Peyer's patch (tissue), 4 donors: Measurements from ENCODE around the gene TMEM92.

Experiments
- POLR2A ChIP-seq, 2 donors: fragments of 450-650 bp; IDR thresholded peaks; one replicate each; pipeline ENCODE4 v1.5.1; 2017; ENCODE audit warnings: antibody characterized with exemption in 2 of 2, mild to moderate bottlenecking in 2 of 2, moderate library complexity in 2 of 2
- TF ChIP-seq, protein P1 (sequence below), 6 experiments: fragments of 450-650 bp in 4 of 6; fragments of 200-600 bp in 2 of 6; sonication (generic) in 1 of 6; IDR thresholded peaks; one replicate each; pipeline ENCODE4 v1.5.1; 2017 to 2019; ENCODE audit warnings: antibody characterized with exemption in 6 of 6, mild to moderate bottlenecking in 3 of 6, moderate library complexity in 1 of 6

GRCh38 chr17:50330151-50330775 is 56.0 kb downstream of the TMEM92 start:
- TF ChIP-seq, protein P1, sequence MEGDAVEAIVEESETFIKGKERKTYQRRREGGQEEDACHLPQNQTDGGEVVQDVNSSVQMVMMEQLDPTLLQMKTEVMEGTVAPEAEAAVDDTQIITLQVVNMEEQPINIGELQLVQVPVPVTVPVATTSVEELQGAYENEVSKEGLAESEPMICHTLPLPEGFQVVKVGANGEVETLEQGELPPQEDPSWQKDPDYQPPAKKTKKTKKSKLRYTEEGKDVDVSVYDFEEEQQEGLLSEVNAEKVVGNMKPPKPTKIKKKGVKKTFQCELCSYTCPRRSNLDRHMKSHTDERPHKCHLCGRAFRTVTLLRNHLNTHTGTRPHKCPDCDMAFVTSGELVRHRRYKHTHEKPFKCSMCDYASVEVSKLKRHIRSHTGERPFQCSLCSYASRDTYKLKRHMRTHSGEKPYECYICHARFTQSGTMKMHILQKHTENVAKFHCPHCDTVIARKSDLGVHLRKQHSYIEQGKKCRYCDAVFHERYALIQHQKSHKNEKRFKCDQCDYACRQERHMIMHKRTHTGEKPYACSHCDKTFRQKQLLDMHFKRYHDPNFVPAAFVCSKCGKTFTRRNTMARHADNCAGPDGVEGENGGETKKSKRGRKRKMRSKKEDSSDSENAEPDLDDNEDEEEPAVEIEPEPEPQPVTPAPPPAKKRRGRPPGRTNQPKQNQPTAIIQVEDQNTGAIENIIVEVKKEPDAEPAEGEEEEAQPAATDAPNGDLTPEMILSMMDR (IDR thresholded peaks at IDR 0.05) = no peak
- no peak for TF ChIP-seq POLR2A (IDR thresholded peaks at IDR 0.05)
